H9 (cell line): ENCODE measurements around the gene FKBP4. TPM values are rescaled to one million over a fixed set of nuclear protein-coding genes. Genes with fewer than 3 reads are reported as not detected.

ENCODE experiments used
- DNase-seq: peaks from one replicate; pipeline ENCODE4 v3.0.0-alpha.2; 2017
- H2AFZ ChIP-seq: one replicate; pipeline ENCODE4 v1.6.1; 2013; ENCODE audit warnings: mild to moderate bottlenecking, low read length, control low read depth, moderate library complexity
- H2AK5ac ChIP-seq: 2 replicates; pipeline ENCODE4 v1.6.1; 2013; ENCODE audit warnings: low read length, control low read depth, mixed read lengths; ENCODE audit not compliant: insufficient read length
- H2BK120ac ChIP-seq: one replicate; pipeline ENCODE4 v1.6.1; 2013; ENCODE audit warnings: low read depth, mild to moderate bottlenecking, low read length, control low read depth, inconsistent platforms; ENCODE audit not compliant: poor library complexity, severe bottlenecking
- H2BK12ac ChIP-seq: 2 replicates; pipeline ENCODE4 v1.6.1; 2013; ENCODE audit warnings: low read length, control low read depth, mixed read lengths, low read depth; ENCODE audit not compliant: insufficient read length
- H2BK15ac ChIP-seq: 2 replicates; pipeline ENCODE4 v1.6.1; 2013; ENCODE audit warnings: low read depth, low read length, control low read depth
- H2BK20ac ChIP-seq: one replicate; pipeline ENCODE4 v1.6.1; 2013; ENCODE audit warnings: low read depth, mild to moderate bottlenecking, low read length, control low read depth, inconsistent platforms; ENCODE audit not compliant: poor library complexity, severe bottlenecking
- H2BK5ac ChIP-seq: 2 replicates; pipeline ENCODE4 v1.6.1; 2013; ENCODE audit warnings: low read length, control low read depth, mixed read lengths; ENCODE audit not compliant: insufficient read length
- H3K14ac ChIP-seq: 2 replicates; pipeline ENCODE4 v1.6.1; 2013; ENCODE audit warnings: low read length, control low read depth; ENCODE audit not compliant: insufficient read depth
- H3K18ac ChIP-seq: 2 replicates; pipeline ENCODE4 v1.6.1; 2013; ENCODE audit warnings: low read depth, mild to moderate bottlenecking, mixed read lengths, low read length, control low read depth; ENCODE audit not compliant: insufficient read length
- H3K23ac ChIP-seq: 2 replicates; pipeline ENCODE4 v1.6.1; 2013; ENCODE audit warnings: low read length, control low read depth, mixed read lengths, low read depth; ENCODE audit not compliant: insufficient read length
- H3K23me2 ChIP-seq: 2 replicates; pipeline ENCODE4 v1.6.1; 2013; ENCODE audit warnings: low read depth, mild to moderate bottlenecking, mixed read lengths, low read length, control low read depth; ENCODE audit not compliant: insufficient read length, poor library complexity, severe bottlenecking
- H3K27ac ChIP-seq: 2 replicates; pipeline ENCODE4 v1.5.1; 2013; ENCODE audit warnings: low read length, control low read depth, mixed read lengths, low read depth; ENCODE audit not compliant: insufficient read length
- H3K27me3 ChIP-seq: 2 replicates; pipeline ENCODE4 v1.6.1; 2013; ENCODE audit warnings: low read length, control low read depth, inconsistent platforms; ENCODE audit not compliant: insufficient read depth
- H3K4ac ChIP-seq: 2 replicates; pipeline ENCODE4 v1.6.1; 2013; ENCODE audit warnings: low read depth, mild to moderate bottlenecking, control low read depth, inconsistent platforms, low read length, moderate library complexity
- H3K4me1 ChIP-seq: 2 replicates; pipeline ENCODE4 v1.6.1; 2013; ENCODE audit warnings: low read length, control low read depth, inconsistent platforms; ENCODE audit not compliant: insufficient read depth
- H3K4me2 ChIP-seq: 2 replicates; pipeline ENCODE4 v1.6.1; 2013; ENCODE audit warnings: low read length, control low read depth, mixed read lengths; ENCODE audit not compliant: insufficient read length, insufficient read depth
- H3K56ac ChIP-seq: 2 replicates; pipeline ENCODE4 v1.6.1; 2013; ENCODE audit warnings: low read depth, mild to moderate bottlenecking, mixed read lengths, low read length, control low read depth; ENCODE audit not compliant: insufficient read length
- H3K79me1 ChIP-seq: 2 replicates; pipeline ENCODE4 v1.6.1; 2013; ENCODE audit warnings: low read depth, mild to moderate bottlenecking, moderate library complexity, low read length, control low read depth, inconsistent platforms; ENCODE audit not compliant: insufficient read depth, poor library complexity, severe bottlenecking
- H3K79me2 ChIP-seq: 2 replicates; pipeline ENCODE4 v1.6.1; 2013; ENCODE audit warnings: low read length, control low read depth, inconsistent platforms; ENCODE audit not compliant: insufficient read depth
- H3K9ac ChIP-seq: 2 replicates; pipeline ENCODE4 v1.6.1; 2013; ENCODE audit warnings: low read length, control low read depth, mixed read lengths; ENCODE audit not compliant: insufficient read length; ENCODE audit errors: extremely low read depth
- H3K9me3 ChIP-seq: one replicate; pipeline ENCODE4 v1.6.1; 2013; ENCODE audit warnings: low read depth, low read length, inconsistent platforms; ENCODE audit not compliant: control insufficient read depth
- H3T11ph ChIP-seq: one replicate; pipeline ENCODE4 v1.6.1; 2013; ENCODE audit warnings: mild to moderate bottlenecking, low read length, control low read depth, inconsistent platforms
- H4K20me1 ChIP-seq: one replicate; pipeline ENCODE4 v1.6.1; 2013; ENCODE audit not compliant: control insufficient read depth, insufficient read length, insufficient read depth
- H4K5ac ChIP-seq: 2 replicates; pipeline ENCODE4 v1.6.1; 2013; ENCODE audit warnings: low read depth, mild to moderate bottlenecking, mixed read lengths, low read length, control low read depth; ENCODE audit not compliant: insufficient read length
- H4K8ac ChIP-seq: replicated peaks from 2 replicates; pipeline ENCODE4 v1.6.1; 2013; ENCODE audit warnings: low read length, control low read depth, mixed read lengths, low read depth; ENCODE audit not compliant: insufficient read length
- H4K91ac ChIP-seq: 2 replicates; pipeline ENCODE4 v1.6.1; 2013; ENCODE audit warnings: low read depth, mild to moderate bottlenecking, moderate library complexity, mixed read lengths, low read length, control low read depth; ENCODE audit not compliant: insufficient read length
- H3K27ac Mint-ChIP-seq, 3 experiments: 2 replicates in 2 of 3; 3 replicates in 1 of 3; pipeline ENCODE4 v1.8.0; 2020 to 2021; ENCODE audit warnings: mixed read lengths in 3 of 3, mild to moderate bottlenecking in 1 of 3, moderate library complexity in 1 of 3
- H3K27me3 Mint-ChIP-seq: 2 replicates; pipeline ENCODE4 v1.8.0; 2021; ENCODE audit warnings: low read depth, mild to moderate bottlenecking, moderate library complexity, mixed read lengths
- H3K36me3 Mint-ChIP-seq, 3 experiments: 2 replicates in 2 of 3; 3 replicates in 1 of 3; pipeline ENCODE4 v1.8.0; 2020 to 2021; ENCODE audit warnings: low read depth in 3 of 3, mixed read lengths in 3 of 3; ENCODE audit not compliant: insufficient read depth in 1 of 3
- H3K4me1 Mint-ChIP-seq, 2 experiments: 2 replicates each; pipeline ENCODE4 v1.8.0; 2020; ENCODE audit warnings: mixed read lengths in 2 of 2
- H3K4me3 Mint-ChIP-seq, 2 experiments: 2 replicates in 1 of 2; 3 replicates in 1 of 2; pipeline ENCODE4 v1.8.0; 2020 to 2021; ENCODE audit warnings: mild to moderate bottlenecking in 2 of 2, mixed read lengths in 2 of 2, moderate library complexity in 1 of 2
- H3K9me3 Mint-ChIP-seq, 2 experiments: 2 replicates in 1 of 2; 3 replicates in 1 of 2; pipeline ENCODE4 v1.8.0; 2020; ENCODE audit warnings: mild to moderate bottlenecking in 2 of 2, mixed read lengths in 2 of 2, moderate library complexity in 1 of 2
- CTCF ChIP-seq: fragments of 200-600 bp; sonication (generic); conservative IDR thresholded peaks from 3 replicates; pipeline ENCODE4 v1.8.0; 2021; ENCODE audit warnings: antibody characterized with exemption, mild to moderate bottlenecking
- WGBS: extraction: QIAGEN DNeasy Blood & Tissue Kit; methylation state at CpG from one replicate; pipeline ENCODE4 v1.1.7; 2013; ENCODE audit warnings: missing lambda C conversion rate, low lambda C conversion rate, mixed read lengths; ENCODE audit not compliant: insufficient read length; ENCODE audit errors: extremely low coverage; 5-methylcytosine and 5-hydroxymethylcytosine counted together
- total RNA-seq: library from RNA; stranded (reverse); gene quantifications from 2 replicates; pipeline ENCODE4 v1.2.1, GENCODE V29; 2021

The FKBP4 gene
- total RNA-seq, 1 experiment from 2014 or later = 221 TPM

GRCh38 chr12:2826721-2827515 lies 32.1 kb downstream of the FKBP4 start:
- no peaks in the 10 kb centered on the region for H3K79me1 ChIP-seq
- no CpG with 5 or more reads among the region's 14 CpGs for WGBS
- no peak overlapping the region for H3K9ac ChIP-seq
- no peak overlapping the region for H2BK15ac ChIP-seq
- peak overlapping the region; percentile 56 to 79 (median 73); a peak in 4 of 7 replicates for H3K27ac Mint-ChIP-seq
- H3K9me3 Mint-ChIP-seq = no peaks in the 10 kb centered on the region
- H3K9me3 ChIP-seq = no peaks in the 10 kb centered on the region
- H2BK20ac ChIP-seq = no peak overlapping the region
- H3K27ac ChIP-seq = no peak overlapping the region
- no peak overlapping the region for H3K18ac ChIP-seq
- H3K36me3 Mint-ChIP-seq = peaks cover 27 to 81% (median 63%) of the 10 kb centered on the region in 3 experiments
- H2BK5ac ChIP-seq = no peak overlapping the region
- no peak overlapping the region for H4K91ac ChIP-seq
- H3K4me2 ChIP-seq = no peak overlapping the region
- no peak overlapping the region for H3K4me3 Mint-ChIP-seq
- H3K27me3 ChIP-seq = no peaks in the 10 kb centered on the region
- no peak overlapping the region for H3K23ac ChIP-seq
- H3T11ph ChIP-seq = no peak overlapping the region
- H3K4me1 ChIP-seq = peaks cover 3% of the 10 kb centered on the region; the same call in 1 of the 2 replicates
- no peak overlapping the region for H2AK5ac ChIP-seq
- H3K56ac ChIP-seq = no peak overlapping the region
- no peaks in the 10 kb centered on the region for H3K27me3 Mint-ChIP-seq
- no peak overlapping the region for H2BK12ac ChIP-seq
- no peak for DNase-seq
- peaks cover 37% of the 10 kb centered on the region in 2 experiments for H3K4me1 Mint-ChIP-seq
- no peak overlapping the region for H2BK120ac ChIP-seq
- H2AFZ ChIP-seq = no peak overlapping the region
- TF ChIP-seq CTCF = no peak
- no peak overlapping the region for H3K14ac ChIP-seq
- H3K4ac ChIP-seq = no peak overlapping the region
- no peaks in the 10 kb centered on the region for H3K79me2 ChIP-seq
- H4K8ac ChIP-seq = no peak overlapping the region
- H4K20me1 ChIP-seq = no peaks in the 10 kb centered on the region
- H3K23me2 ChIP-seq = no peaks in the 10 kb centered on the region
- no peak overlapping the region for H4K5ac ChIP-seq
